ENCODE results near the gene CD2. TPM values are rescaled to one million over a fixed set of nuclear protein-coding genes. Genes with fewer than 3 reads are reported as not detected.
A peak's percentile ranks its signal among the peaks of the same experiment; 100 is the strongest.

Gene CD2
- polyA plus RNA-seq, 3 donors = 0.89 to 3.6 (median 2.1) TPM

GRCh38 chr1:116717318-116717717 lies 36.9 kb upstream of the CD2 start:
- no peak for TF ChIP-seq CTCF (IDR thresholded peaks at IDR 0.05)
- peaks cover 0 to 2% (median 0%) of the 10 kb centered on the region in 3 donors for H3K27me3 Mint-ChIP-seq (ENCODE audit: low read depth in 3 of 3)

GRCh38 chr1:116720364-116721038 lies 33.7 kb upstream of the CD2 start:
- Histone ChIP-seq H3K27ac (ENCODE audit: low read depth in 1 of 2, low read length in 2 of 2) (no peak overlapping the region), H3K27me3 (ENCODE audit: control insufficient read depth in 2 of 2, insufficient read depth in 2 of 2, low read length in 2 of 2) (no peaks in the 10 kb centered on the region), H3K4me2 (replicated peaks; ENCODE audit: extremely low read depth, low read length, poor library complexity, severe bottlenecking) (no peak overlapping the region), H3K79me2 (ENCODE audit: insufficient read depth, low read length) (no peaks in the 10 kb centered on the region), H3K9me3 (replicated peaks in 1 of 2; ENCODE audit: control insufficient read depth in 1 of 2, insufficient read depth in 1 of 2, low read length in 2 of 2) (no peaks in the 10 kb centered on the region), H3K4me1 (ENCODE audit: control insufficient read depth in 1 of 2, insufficient read depth in 2 of 2, low read length in 2 of 2) (no peaks in the 10 kb centered on the region), H2AFZ (ENCODE audit: insufficient read depth, low read depth, low read length, poor library complexity, severe bottlenecking) (no peak overlapping the region), H3K4me3 (replicated peaks in 1 of 3; ENCODE audit: low read depth in 2 of 3, low read length in 3 of 3) (no peak overlapping the region), H3K9ac (ENCODE audit: insufficient read depth, low read length, poor library complexity, severe bottlenecking) (no peak overlapping the region), H4K20me1 (ENCODE audit: insufficient read depth, low read length) (no peaks in the 10 kb centered on the region), H3K36me3 (replicated peaks in 1 of 2; ENCODE audit: control insufficient read depth in 1 of 2, insufficient read depth in 2 of 2, low read length in 2 of 2) (no peaks in the 10 kb centered on the region)
- H3K27me3 Mint-ChIP-seq (ENCODE audit: low read depth in 3 of 3) = no peaks in the 10 kb centered on the region
- intact Hi-C loops (cut with micrococcal nuclease) = loop anchor here in 1 of 2 donors (5.0 kb wide), 1 partner anchor 337 kb away; no protein-coding TSS in a partner anchor
- TF ChIP-seq CTCF (IDR thresholded peaks at IDR 0.05) = no peak
- no peak overlapping the region for H3K4me3 Mint-ChIP-seq
- H3K9me3 Mint-ChIP-seq = peaks cover 0 to 5% (median 3%) of the 10 kb centered on the region in 7 donors
- H3K27ac Mint-ChIP-seq = no peak overlapping the region
- no peaks in the 10 kb centered on the region for H3K4me1 Mint-ChIP-seq
- 100% methylated on average over 3 of the region's 4 CpGs for WGBS (ENCODE audit: insufficient coverage)
- H3K36me3 Mint-ChIP-seq = no peaks in the 10 kb centered on the region
- no peak for DNase-seq

More at GRCh38 chr1:116717318-116717717, 36.9 kb upstream of the CD2 start:
- H3K27ac ChIP-seq (ENCODE audit: low read depth in 1 of 2, low read length in 2 of 2) = no peak overlapping the region
- peaks cover 0 to 5% of the 10 kb centered on the region in 2 donors for H3K4me1 ChIP-seq (ENCODE audit: control insufficient read depth in 1 of 2, insufficient read depth in 2 of 2, low read length in 2 of 2)
- Mint-ChIP-seq H3K4me3 (no peak overlapping the region), H3K27ac (peak overlapping the region in 1 of 7 donors; percentile 26), H3K4me1 (peaks cover 5% of the 10 kb centered on the region), H3K36me3 (no peaks in the 10 kb centered on the region), H3K9me3 (peaks cover 0 to 5% (median 3%) of the 10 kb centered on the region in 7 donors)
- no peak overlapping the region for H3K4me2 ChIP-seq (replicated peaks; ENCODE audit: extremely low read depth, low read length, poor library complexity, severe bottlenecking)
- H3K79me2 ChIP-seq (ENCODE audit: insufficient read depth, low read length) = no peaks in the 10 kb centered on the region
- H4K20me1 ChIP-seq (ENCODE audit: insufficient read depth, low read length) = no peaks in the 10 kb centered on the region
- H3K9me3 ChIP-seq (replicated peaks in 1 of 2; ENCODE audit: control insufficient read depth in 1 of 2, insufficient read depth in 1 of 2, low read length in 2 of 2) = no peaks in the 10 kb centered on the region
- H2AFZ ChIP-seq (ENCODE audit: insufficient read depth, low read depth, low read length, poor library complexity, severe bottlenecking) = no peak overlapping the region
- intact Hi-C loops (cut with micrococcal nuclease) = no loop called here
- no peaks in the 10 kb centered on the region for H3K27me3 ChIP-seq (ENCODE audit: control insufficient read depth in 2 of 2, insufficient read depth in 2 of 2, low read length in 2 of 2)
- H3K36me3 ChIP-seq (replicated peaks in 1 of 2; ENCODE audit: control insufficient read depth in 1 of 2, insufficient read depth in 2 of 2, low read length in 2 of 2) = no peaks in the 10 kb centered on the region
- H3K4me3 ChIP-seq (replicated peaks in 1 of 3; ENCODE audit: low read depth in 2 of 3, low read length in 3 of 3) = no peak overlapping the region
- H3K9ac ChIP-seq (ENCODE audit: insufficient read depth, low read length, poor library complexity, severe bottlenecking) = no peak overlapping the region
- no peak for DNase-seq
- 93% methylated on average over 2 of the region's 3 CpGs for WGBS (ENCODE audit: insufficient coverage)
